GM12873 (cell line): Measurements from ENCODE around the gene CLEC4F.

Source experiments
- CTCF ChIP-seq: IDR thresholded peaks from 2 replicates; pipeline ENCODE4 v1.5.1; 2012; ENCODE audit warnings: low read depth, mild to moderate bottlenecking, moderate library complexity, low read length, control low read depth; ENCODE audit not compliant: insufficient read depth; ENCODE audit errors: missing control alignments

The CLEC4F gene

GRCh38 chr2:70820499-70820898, at the start of gene CLEC4F:
Gene CLEC4F (minus strand): TSS chr2:70820599. CDS start chr2:70820523, 76 bp downstream.
- no peak for TF ChIP-seq CTCF

- TF ChIP-seq CTCF, result no peak
Observed at GRCh38 chr2:70868970-70869369, 48.6 kb upstream of the CLEC4F start.

GRCh38 chr2:70861777-70862625, 41.6 kb upstream of the CLEC4F start:
- peak; percentile 95 for TF ChIP-seq CTCF

GRCh38 chr2:70855667-70856066, 35.3 kb upstream of the CLEC4F start:
- TF ChIP-seq CTCF, result no peak

GRCh38 chr2:70854411-70854810, 34.0 kb upstream of the CLEC4F start:
- no peak for TF ChIP-seq CTCF

- TF ChIP-seq CTCF, result no peak
Observed at GRCh38 chr2:70852824-70853223, 32.4 kb upstream of the CLEC4F start.

- TF ChIP-seq CTCF, result no peak
Observed at GRCh38 chr2:70851704-70852103, 31.3 kb upstream of the CLEC4F start.
